Stomach smooth muscle (tissue), 2 donors: ENCODE results near the gene LIN52.

Source experiments
- H3K27ac ChIP-seq: one replicate; pipeline ENCODE4 v1.7.0; 2013; ENCODE audit warnings: mild to moderate bottlenecking, low read length, inconsistent platforms
- H3K27me3 ChIP-seq, 2 donors: one replicate each; pipeline ENCODE4 v1.7.0; 2013; ENCODE audit warnings: low read length in 2 of 2; ENCODE audit not compliant: insufficient read depth in 2 of 2, control insufficient read depth in 1 of 2
- H3K36me3 ChIP-seq, 2 donors: one replicate each; pipeline ENCODE4 v1.7.0; 2013; ENCODE audit warnings: low read length in 2 of 2; ENCODE audit not compliant: control insufficient read depth in 2 of 2, insufficient read depth in 2 of 2
- H3K4me1 ChIP-seq: one replicate; pipeline ENCODE4 v1.7.0; 2013; ENCODE audit warnings: low read length; ENCODE audit not compliant: control insufficient read depth, insufficient read depth
- H3K4me3 ChIP-seq, 2 donors: one replicate each; pipeline ENCODE4 v1.7.0; 2013; ENCODE audit warnings: low read length in 2 of 2
- H3K9ac ChIP-seq, 2 donors: one replicate each; pipeline ENCODE4 v1.7.0; 2013; ENCODE audit warnings: low read length in 2 of 2, mild to moderate bottlenecking in 1 of 2
- H3K9me3 ChIP-seq, 2 donors: one replicate each; pipeline ENCODE4 v1.7.0; 2013; ENCODE audit warnings: low read length in 2 of 2; ENCODE audit not compliant: control insufficient read depth in 2 of 2
- donor health status: healthy.
- donor health status: Pancreatic carcinoma.

LIN52 gene

DNA sequence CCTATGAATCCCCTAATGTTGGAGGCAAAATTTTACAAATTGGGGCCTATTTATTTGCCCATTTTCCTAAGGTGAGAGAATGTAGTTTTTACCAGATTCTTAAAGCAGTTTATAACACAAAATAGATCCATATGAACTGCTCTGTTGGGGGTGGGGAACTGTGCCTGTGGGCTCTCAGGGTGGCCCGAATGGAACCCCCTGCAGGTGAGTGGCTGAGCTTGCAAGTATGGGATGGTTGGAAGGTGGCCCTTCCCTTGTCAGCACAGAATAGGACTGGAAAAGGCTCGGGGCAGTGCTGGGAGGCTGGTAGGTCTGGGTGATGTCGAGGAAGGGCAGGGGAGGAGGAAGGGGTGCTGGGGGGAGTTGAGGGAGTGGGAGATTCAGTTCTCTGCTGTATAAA, 159.4 kb downstream of the LIN52 start:
- H3K27me3 ChIP-seq, result peaks cover 59 to 66% of the 10 kb centered on the region in 2 donors
- H3K9ac ChIP-seq, result no peak overlapping the region
- no peak overlapping the region for H3K27ac ChIP-seq
- no peak overlapping the region for H3K4me3 ChIP-seq
- no peaks in the 10 kb centered on the region for H3K9me3 ChIP-seq
- H3K36me3 ChIP-seq, result no peaks in the 10 kb centered on the region
- peaks cover 24% of the 10 kb centered on the region for H3K4me1 ChIP-seq

DNA sequence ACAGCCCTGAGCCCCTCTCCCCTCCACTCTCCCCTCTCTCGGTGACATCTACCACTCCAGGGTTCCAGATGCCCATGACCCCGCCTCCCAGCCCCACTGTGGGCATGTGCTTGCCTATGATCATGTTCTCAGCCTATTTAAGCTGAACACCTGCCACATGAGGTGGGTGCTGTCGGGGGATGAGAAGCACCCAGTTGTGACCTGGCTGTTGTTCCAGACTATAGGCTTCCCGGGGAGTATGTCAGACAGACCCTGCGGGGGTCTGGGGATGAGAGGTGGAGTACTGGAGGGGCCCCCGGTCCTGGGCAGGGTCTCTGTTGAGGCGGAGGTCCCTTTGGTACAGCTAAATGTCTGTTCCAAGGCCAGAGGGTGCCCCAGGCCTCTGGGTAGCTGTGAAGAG, 160.5 kb downstream of the LIN52 start:
- Histone ChIP-seq H3K4me1 (peaks cover 15% of the 10 kb centered on the region), H3K9me3 (no peaks in the 10 kb centered on the region), H3K27me3 (peaks cover 47 to 59% of the 10 kb centered on the region in 2 donors), H3K36me3 (no peaks in the 10 kb centered on the region), H3K4me3 (no peak overlapping the region), H3K27ac (no peak overlapping the region), H3K9ac (no peak overlapping the region)

DNA sequence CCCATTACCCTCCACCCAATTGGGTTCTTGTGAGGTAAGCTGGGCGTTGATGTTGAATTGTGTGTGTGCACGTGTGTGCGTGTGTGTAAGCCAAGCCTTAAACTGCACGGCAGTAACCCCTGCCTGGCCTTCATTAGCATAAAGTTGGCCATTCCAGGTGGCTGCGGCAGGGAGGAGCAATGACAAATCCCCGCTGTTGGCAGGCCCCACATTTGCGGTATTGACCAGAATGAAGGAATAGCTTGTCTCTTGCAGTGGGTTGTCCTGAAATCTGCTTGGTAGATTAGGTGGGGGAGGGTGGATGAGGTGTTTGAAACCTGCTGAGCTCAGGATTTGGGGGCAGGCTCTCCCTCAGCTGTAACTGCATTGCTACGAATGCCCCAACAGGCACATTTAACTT, 161.8 kb downstream of the LIN52 start:
- Histone ChIP-seq H3K4me3 (no peak overlapping the region), H3K9me3 (no peaks in the 10 kb centered on the region), H3K9ac (no peak overlapping the region), H3K4me1 (peaks cover 2% of the 10 kb centered on the region), H3K27ac (no peak overlapping the region), H3K27me3 (peaks cover 34 to 47% of the 10 kb centered on the region in 2 donors), H3K36me3 (no peaks in the 10 kb centered on the region)

DNA sequence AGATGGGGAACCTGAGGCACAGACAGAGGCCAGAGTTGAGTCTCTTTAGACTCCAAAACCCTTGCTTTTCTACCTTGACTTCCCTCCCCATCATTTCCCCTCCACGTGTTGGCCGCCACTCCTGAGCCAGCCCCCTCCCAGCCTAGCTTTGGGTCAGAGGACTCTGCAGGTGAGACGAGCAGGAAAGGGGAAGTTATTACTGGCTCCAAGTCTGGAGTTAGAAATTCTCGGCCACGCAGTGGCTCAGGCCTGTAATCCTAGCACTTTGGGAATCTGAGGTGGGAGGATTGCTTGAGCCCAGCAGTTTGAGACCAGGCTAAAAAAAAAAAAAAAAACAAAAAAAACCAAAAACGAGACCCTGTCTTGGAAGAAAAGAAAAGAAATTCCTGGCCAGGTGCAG, 163.3 kb downstream of the LIN52 start:
- Histone ChIP-seq H3K4me3 (no peak overlapping the region), H3K4me1 (peaks cover 4% of the 10 kb centered on the region), H3K9me3 (no peaks in the 10 kb centered on the region), H3K36me3 (no peaks in the 10 kb centered on the region), H3K27me3 (peaks cover 20 to 38% of the 10 kb centered on the region in 2 donors), H3K9ac (no peak overlapping the region), H3K27ac (no peak overlapping the region)

DNA sequence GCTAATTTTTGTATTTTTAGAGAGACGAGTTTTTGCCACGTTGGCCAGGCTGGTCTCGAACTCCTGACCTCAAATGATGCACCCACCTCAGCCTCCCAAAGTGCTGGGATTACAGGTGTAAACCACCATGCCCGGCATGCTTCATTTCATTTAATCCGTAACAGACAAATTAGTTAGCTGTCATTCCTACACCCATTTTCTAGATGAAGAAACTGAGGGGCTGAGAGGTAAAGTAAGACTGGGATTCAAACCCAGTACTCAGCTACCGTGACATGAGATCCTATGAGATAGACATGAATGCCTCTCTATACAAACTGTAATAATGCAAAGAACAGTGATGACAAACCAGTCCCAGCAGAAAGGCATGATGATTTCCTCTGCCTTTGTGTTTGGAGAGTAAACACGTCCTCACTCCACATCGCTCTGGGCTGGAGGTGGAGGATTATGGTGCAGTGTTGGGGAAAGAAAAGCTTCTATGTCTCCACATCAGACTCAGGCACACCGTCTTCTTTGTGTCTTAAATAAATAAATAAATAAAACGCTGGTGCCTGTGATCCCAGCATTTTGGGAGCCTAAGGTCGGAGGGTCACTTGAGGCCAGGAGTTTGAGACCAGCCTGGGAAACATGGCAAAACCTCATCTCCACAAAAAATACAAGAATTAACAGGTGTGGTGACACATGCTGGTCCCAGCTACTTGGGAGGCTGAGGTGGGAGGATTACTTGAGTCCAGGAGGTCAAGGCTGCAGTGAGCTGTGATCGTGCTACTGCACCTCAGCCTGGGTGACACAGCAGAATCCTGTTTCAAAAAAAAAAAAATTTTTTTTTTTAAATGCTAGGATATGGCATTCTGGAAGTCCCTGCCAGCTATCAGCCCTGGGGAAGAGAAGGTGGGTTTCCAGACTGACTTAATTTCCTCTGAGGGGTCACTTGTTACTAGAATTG, 164.9 kb downstream of the LIN52 start:
- Histone ChIP-seq H3K9ac (no peak overlapping the region), H3K4me1 (peaks cover 4% of the 10 kb centered on the region), H3K27me3 (peaks cover 9 to 23% of the 10 kb centered on the region in 2 donors), H3K27ac (no peak overlapping the region), H3K36me3 (no peaks in the 10 kb centered on the region), H3K4me3 (no peak overlapping the region), H3K9me3 (no peaks in the 10 kb centered on the region)
